GM12891 (cell line): Measurements from ENCODE around the gene RERE.

Experiments used
- POLR2A ChIP-seq: IDR thresholded peaks from 2 replicates; pipeline ENCODE4 v1.6.1; 2011; ENCODE audit warnings: low read depth, low read length, control low read depth
- POLR2AphosphoS5 ChIP-seq: IDR thresholded peaks from 2 replicates; pipeline ENCODE4 v1.6.1; 2011; ENCODE audit warnings: low read depth, low read length, control low read depth
- TAF1 ChIP-seq: IDR thresholded peaks from 2 replicates; pipeline ENCODE4 v1.6.1; 2011; ENCODE audit warnings: low read depth, low read length, control low read depth

- TF ChIP-seq POLR2A (no peak), POLR2AphosphoS5 (no peak), TAF1 (no peak)
Measured at GRCh38 chr1:8659593-8659992, 157.8 kb downstream of the RERE start.
